8988T (cell line): ENCODE results near the gene ZNF546.
"Not testable (repeated sequence)": the region's sequence is repeated elsewhere in the genome, so short reads cannot be mapped to it uniquely, and the experiment has no call there.

Experiments
- DNase-seq: peaks from one replicate; pipeline ENCODE4 v3.0.0; 2011

ZNF546 gene

DNA sequence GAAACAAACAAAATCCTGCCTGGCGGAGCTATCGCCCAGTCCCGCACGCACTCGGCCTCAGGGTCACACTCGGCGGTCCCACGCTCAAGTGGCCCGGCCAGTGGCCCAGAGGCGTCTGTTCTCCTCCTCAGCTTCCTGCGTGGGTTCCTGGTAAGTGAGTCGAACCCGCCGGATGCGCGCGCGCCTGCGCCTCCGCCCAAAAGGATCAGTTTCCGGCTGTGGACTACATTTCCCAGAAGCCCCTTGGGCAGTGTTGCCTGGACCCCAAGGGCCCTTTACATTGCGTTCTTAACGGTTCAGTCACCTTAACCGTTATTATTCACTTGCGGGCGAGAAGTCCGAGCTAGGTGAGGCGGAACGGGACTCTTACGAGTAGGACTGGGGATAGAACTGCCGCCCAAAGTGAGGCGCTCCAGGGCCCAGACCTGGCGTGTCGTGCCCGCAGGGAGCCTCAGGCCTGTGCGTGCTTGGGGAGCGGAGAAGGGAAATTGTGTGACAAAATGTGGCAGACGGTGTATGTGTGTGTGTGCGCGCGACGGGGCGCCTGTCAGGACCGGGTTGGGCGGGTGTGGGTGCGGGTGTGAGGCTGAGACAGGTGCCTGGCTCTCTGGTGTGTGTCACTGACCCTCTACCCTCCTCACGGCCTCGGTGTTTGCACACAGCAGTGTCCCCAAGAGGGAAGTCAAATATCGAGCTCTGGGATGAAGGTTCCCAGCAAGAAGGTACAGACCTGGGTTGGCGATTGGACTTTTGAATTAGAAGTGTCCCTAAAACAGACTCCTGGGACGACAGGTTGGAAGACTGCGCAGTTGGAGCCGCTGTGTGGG lies at the start of gene ZNF546:
ZNF546 (plus strand) TSS at position 250 of the 827 bp plus-strand sequence. CDS start 1,267 bp downstream, outside the sequence.
- DNase-seq, result peak; percentile 60

GRCh38 chr19:39949026-39949747 lies 47.7 kb upstream of the ZNF546 start:
- no peak for DNase-seq

GRCh38 chr19:39951065-39951650 lies 45.7 kb upstream of the ZNF546 start:
- no peak for DNase-seq

GRCh38 chr19:39951686-39952085 lies 45.2 kb upstream of the ZNF546 start:
- DNase-seq, result no peak

GRCh38 chr19:39953915-39954314 lies 42.9 kb upstream of the ZNF546 start:
- no peak for DNase-seq

- not testable (repeated sequence) for DNase-seq
Observed at GRCh38 chr19:39957886-39958285, 39.0 kb upstream of the ZNF546 start.

- not testable (repeated sequence) for DNase-seq
Observed at GRCh38 chr19:39958942-39959341, 37.9 kb upstream of the ZNF546 start.

DNA sequence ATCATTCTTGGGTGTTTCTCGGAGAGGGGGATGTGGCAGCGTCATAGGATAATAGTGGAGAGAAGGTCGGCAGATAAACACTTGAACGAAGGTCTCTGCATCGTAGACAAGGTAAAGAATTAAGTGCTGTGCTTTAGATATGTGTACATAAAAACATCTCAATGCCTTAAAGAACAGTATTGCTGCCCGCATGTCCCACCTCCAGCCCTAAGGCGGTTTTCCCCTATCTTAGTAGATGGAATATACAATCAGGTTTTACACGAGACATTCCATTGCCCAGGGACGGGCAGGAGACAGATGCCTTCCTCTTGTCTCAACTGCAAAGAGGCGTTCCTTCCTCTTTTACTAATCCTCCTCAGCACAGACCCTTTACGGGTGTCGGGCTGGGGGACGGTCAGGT lies 37.5 kb upstream of the ZNF546 start:
- not testable (repeated sequence) for DNase-seq

- DNase-seq, result no peak
Observed at GRCh38 chr19:39963898-39964297, 33.0 kb upstream of the ZNF546 start.

DNA sequence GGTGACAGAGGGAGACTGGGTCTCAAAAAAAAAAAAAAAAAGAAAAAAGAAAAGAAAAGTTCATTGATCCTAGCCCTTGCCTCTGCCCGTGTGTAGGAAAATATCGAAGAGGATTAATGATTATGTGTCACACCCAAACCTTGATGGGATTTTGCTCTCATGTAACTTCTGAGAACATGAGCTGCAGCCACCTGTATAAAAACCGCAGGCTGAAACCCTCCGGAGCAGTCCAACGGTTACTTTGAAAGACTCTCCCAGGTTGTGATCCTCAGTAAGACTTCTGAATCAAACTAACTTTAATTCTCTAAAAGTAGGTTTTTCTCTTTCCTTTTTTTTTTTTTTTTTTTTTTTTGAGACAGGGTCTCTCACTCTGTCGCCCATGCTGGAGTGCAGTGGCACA lies 30.2 kb upstream of the ZNF546 start:
- DNase-seq, result no peak

- no peak for DNase-seq
Observed at GRCh38 chr19:39967561-39967960, 29.3 kb upstream of the ZNF546 start.

DNA sequence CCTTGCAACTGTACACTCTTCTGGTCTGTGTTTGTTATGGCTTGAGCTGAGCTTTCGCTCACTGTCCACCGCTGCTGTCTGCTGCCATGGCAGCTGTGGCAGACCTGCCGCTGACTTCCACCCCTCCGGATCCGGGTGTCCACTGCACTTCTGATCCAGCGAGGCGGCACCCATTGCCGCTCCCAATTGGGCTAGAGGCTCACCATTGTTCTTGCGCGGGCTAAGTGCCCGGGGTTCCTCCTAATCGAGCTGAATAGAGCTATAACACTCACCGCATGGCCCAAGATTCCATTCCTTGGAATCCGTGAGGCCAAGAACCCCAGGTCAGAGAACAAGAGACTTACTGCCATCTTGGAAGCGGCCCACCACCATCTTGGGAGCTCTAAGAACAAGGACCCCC lies 28.1 kb upstream of the ZNF546 start:
- no peak for DNase-seq

DNA sequence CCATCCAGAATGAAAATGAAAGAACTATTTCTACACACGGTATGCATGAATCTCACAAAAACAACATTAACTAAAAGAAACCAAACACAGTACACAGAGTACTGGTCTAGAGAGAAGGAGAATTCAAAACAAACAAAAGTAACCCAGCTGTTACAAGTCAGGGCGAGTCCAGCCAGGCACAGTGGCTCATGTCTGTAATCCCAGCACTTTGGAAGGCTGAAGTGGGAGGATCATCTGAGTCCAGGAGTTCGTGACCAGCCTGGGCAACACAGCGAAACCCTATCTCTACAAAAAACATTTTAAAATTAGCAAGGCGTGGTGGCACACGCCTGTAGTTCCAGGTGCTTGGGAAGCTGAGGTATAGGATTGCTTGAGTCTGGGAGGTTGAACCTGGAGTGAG lies 27.6 kb upstream of the ZNF546 start:
- DNase-seq, result no peak

DNA sequence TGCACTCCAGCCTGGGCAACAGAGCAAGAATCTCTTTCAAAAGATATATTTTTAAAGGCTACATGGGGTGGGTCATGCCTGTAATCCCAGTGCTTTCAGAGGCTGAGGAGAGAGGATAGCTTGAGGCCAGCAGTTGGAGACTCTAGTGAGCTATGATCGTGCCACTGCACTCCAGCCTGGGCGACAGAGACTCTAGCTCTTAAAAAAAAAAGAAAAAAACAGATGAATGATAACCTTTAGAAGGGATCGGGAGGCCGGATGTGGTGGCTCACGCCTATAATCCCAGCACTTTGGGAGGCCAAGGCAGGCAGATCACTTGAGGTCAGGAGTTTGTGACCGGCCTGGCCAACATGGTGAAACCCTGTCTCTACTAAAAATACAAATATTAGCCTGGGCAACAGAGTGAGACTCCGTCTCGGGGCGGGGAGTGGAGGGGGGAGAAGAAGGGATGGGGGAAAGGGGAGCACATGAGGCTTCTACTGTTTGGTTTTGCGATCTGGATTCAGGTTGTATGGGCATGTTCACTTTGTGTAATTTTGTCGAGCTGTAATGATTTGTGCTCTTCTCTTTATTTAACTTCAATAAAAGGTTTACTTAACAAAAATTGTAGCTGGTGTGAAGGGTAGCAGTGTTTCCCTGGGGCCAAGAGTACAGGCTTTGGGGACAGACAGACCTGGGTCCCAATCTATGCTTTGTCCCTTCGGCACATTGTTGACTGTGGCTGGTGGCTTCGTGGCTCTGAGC lies 27.0 kb upstream of the ZNF546 start:
- DNase-seq, result no peak

DNA sequence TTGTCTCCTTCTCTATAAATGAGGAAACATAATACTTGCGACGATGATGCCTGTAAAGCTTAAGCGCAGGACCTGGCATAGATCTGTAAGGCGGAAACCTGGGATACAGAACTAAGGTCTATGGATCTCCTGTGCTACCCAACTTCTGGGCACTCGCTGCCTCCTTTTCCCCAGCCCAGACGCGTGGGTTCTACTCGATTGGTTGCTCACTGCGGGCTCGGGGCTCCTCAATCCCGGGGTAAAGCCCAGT lies 26.5 kb upstream of the ZNF546 start:
- no peak for DNase-seq

GRCh38 chr19:39970675-39971379 lies 26.0 kb upstream of the ZNF546 start, which contains the start of gene PSMC4:
TSS of gene PSMC4 (plus strand) at chr19:39971165. CDS start at chr19:39971203, 38 bp downstream.
- peak; percentile 74 for DNase-seq

GRCh38 chr19:39971380-39972035 lies 25.4 kb upstream of the ZNF546 start:
- no peak for DNase-seq

- no peak for DNase-seq
Observed at GRCh38 chr19:39974377-39975155, 22.3 kb upstream of the ZNF546 start.

DNA sequence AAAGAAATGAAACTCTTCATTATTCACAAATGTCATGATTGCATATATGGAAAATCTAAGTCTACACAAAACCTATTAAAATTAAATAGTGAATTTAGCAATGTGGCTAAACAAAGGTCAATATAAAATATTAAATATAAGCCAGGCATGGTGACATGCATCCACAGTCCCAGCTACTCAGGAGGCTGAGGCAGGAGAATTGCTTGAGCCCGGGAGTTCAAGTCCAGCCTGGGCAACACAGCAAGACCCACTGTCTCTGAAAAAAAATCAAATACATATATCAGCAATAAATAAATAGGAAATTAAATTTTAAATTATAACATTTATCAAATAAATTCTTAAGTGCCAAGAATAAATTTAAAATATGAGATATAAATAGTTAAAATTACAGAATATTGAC lies 14.0 kb upstream of the ZNF546 start:
- DNase-seq, result no peak

DNA sequence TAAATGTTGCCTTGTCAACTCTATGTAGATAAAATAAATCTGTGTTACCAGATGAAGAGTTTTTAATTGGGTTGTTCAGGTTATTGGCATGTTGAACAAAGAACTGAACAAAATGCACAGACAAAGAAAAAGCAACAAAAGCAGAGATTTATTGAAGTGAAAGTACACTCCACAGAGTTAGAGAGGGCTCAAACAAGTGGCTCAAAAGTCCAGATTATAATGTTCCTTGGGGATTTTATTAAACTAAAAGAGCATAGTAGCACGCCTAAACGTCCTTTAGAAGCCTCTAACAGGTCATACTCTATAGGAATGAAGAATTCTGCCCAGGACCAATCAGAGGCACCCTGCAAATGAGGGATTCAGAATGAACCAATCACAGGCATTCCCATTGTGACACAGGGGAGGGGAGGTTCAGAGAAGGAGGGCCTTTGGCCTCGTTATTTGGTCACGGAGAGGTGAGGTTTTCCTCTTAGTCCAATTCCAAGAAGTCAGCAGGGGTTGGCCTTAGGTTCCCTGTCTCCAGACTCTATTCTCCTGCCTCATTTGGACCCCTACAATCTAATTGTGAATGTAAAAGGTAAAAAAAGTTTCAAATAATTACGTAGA lies 13.1 kb upstream of the ZNF546 start:
- no peak for DNase-seq

DNA sequence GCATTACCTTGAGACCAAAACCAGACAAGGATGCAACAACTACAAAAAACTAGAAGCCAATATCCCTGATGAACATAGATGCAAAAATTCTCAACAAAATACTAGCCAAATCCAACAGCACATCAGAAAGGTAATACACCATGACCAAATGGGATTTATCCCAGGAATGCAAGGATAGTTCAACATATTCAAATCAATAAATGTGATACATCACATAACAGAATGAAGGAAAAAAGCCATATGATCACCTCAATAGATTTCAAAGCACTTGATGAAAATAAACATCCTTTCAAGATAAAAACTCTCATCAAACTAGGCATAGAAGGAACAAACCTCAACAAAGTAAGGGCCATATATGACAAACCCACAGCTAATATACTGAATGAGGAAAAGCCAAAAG lies 10.2 kb upstream of the ZNF546 start:
- DNase-seq, result no peak
